ENCODE results near the gene COL4A2. TPM values are rescaled to one million over a fixed set of nuclear protein-coding genes. Genes with fewer than 3 reads are reported as not detected.

COL4A2 gene
- total RNA-seq, 1 donor from 2014 or later = 120 TPM

- TF ChIP-seq CTCF (IDR thresholded peaks at IDR 0.05; ENCODE audit: unreplicated experiment) = no peak
- Mint-ChIP-seq H3K36me3 (ENCODE audit: insufficient read depth) (peaks cover 1% of the 10 kb centered on the region), H3K9me3 (ENCODE audit: low read depth) (no peaks in the 10 kb centered on the region), H3K4me3 (ENCODE audit: low read depth) (no peak overlapping the region), H3K27ac (no peak overlapping the region), H3K4me1 (ENCODE audit: low read depth) (peaks cover 7% of the 10 kb centered on the region), H3K27me3 (no peaks in the 10 kb centered on the region)
- no peak for DNase-seq (ENCODE audit: low spot score, unreplicated experiment)
Observed at GRCh38 chr13:110376120-110376519, 69.0 kb downstream of the COL4A2 start.

- peaks cover 7% of the 10 kb centered on the region for H3K4me1 Mint-ChIP-seq (ENCODE audit: low read depth)
- H3K27me3 Mint-ChIP-seq = no peaks in the 10 kb centered on the region
- TF ChIP-seq CTCF (IDR thresholded peaks at IDR 0.05; ENCODE audit: unreplicated experiment) = no peak
- H3K9me3 Mint-ChIP-seq (ENCODE audit: low read depth) = no peaks in the 10 kb centered on the region
- peaks cover 1% of the 10 kb centered on the region for H3K36me3 Mint-ChIP-seq (ENCODE audit: insufficient read depth)
- no peak overlapping the region for H3K4me3 Mint-ChIP-seq (ENCODE audit: low read depth)
- H3K27ac Mint-ChIP-seq = no peak overlapping the region
- no peak for DNase-seq (ENCODE audit: low spot score, unreplicated experiment)
Observed at GRCh38 chr13:110377178-110377825, 70.2 kb downstream of the COL4A2 start.

GRCh38 chr13:110377826-110378201, 70.7 kb downstream of the COL4A2 start:
- peaks cover 1% of the 10 kb centered on the region for H3K36me3 Mint-ChIP-seq (ENCODE audit: insufficient read depth)
- H3K27me3 Mint-ChIP-seq = no peaks in the 10 kb centered on the region
- H3K27ac Mint-ChIP-seq = no peak overlapping the region
- no peaks in the 10 kb centered on the region for H3K9me3 Mint-ChIP-seq (ENCODE audit: low read depth)
- no peak for DNase-seq (ENCODE audit: low spot score, unreplicated experiment)
- TF ChIP-seq CTCF (IDR thresholded peaks at IDR 0.05; ENCODE audit: unreplicated experiment) = no peak
- H3K4me3 Mint-ChIP-seq (ENCODE audit: low read depth) = no peak overlapping the region
- peaks cover 7% of the 10 kb centered on the region for H3K4me1 Mint-ChIP-seq (ENCODE audit: low read depth)

- no peak for TF ChIP-seq CTCF (IDR thresholded peaks at IDR 0.05; ENCODE audit: unreplicated experiment)
- peaks cover 7% of the 10 kb centered on the region for H3K4me1 Mint-ChIP-seq (ENCODE audit: low read depth)
- no peaks in the 10 kb centered on the region for H3K27me3 Mint-ChIP-seq
- H3K9me3 Mint-ChIP-seq (ENCODE audit: low read depth) = no peaks in the 10 kb centered on the region
- no peak overlapping the region for H3K4me3 Mint-ChIP-seq (ENCODE audit: low read depth)
- peaks cover 3% of the 10 kb centered on the region for H3K36me3 Mint-ChIP-seq (ENCODE audit: insufficient read depth)
- DNase-seq (ENCODE audit: low spot score, unreplicated experiment) = no peak
- no peak overlapping the region for H3K27ac Mint-ChIP-seq
Observed at GRCh38 chr13:110379358-110379757, 72.3 kb downstream of the COL4A2 start.

GRCh38 chr13:110379905-110380341, 72.8 kb downstream of the COL4A2 start:
- no peak for TF ChIP-seq CTCF (IDR thresholded peaks at IDR 0.05; ENCODE audit: unreplicated experiment)
- H3K4me3 Mint-ChIP-seq (ENCODE audit: low read depth) = no peak overlapping the region
- H3K27me3 Mint-ChIP-seq = no peaks in the 10 kb centered on the region
- peak overlapping the region; percentile 78 for H3K27ac Mint-ChIP-seq
- peaks cover 7% of the 10 kb centered on the region for H3K36me3 Mint-ChIP-seq (ENCODE audit: insufficient read depth)
- H3K4me1 Mint-ChIP-seq (ENCODE audit: low read depth) = peaks cover 7% of the 10 kb centered on the region
- DNase-seq (ENCODE audit: low spot score, unreplicated experiment) = no peak
- H3K9me3 Mint-ChIP-seq (ENCODE audit: low read depth) = peaks cover 3% of the 10 kb centered on the region
